ENCODE results near the gene JAZF1. TPM values are rescaled to one million over a fixed set of nuclear protein-coding genes. Genes with fewer than 3 reads are reported as not detected.

Gene JAZF1
- total and polyA plus RNA-seq, 2 of the 8 experiments (the other 6 are each of a cell fraction or from before 2014, with no cell fraction given): 2.6 to 21.8 TPM

- no peak overlapping the region for H3K27ac ChIP-seq (ENCODE audit: low read depth, low read length)
- no peak overlapping the region for H2BK12ac ChIP-seq (ENCODE audit: low read depth, low read length)
- H3K4me1 ChIP-seq (replicated peaks in 1 of 4; ENCODE audit: control insufficient read depth in 3 of 4, insufficient read depth in 4 of 4, low read length in 3 of 4): peaks cover 0 to 7% (median 1%) of the 10 kb centered on the region in 4 experiments; a peak in 5 of 7 replicates
- H2BK15ac ChIP-seq (ENCODE audit: low read length): no peak overlapping the region
- WGBS, 2 experiments (ENCODE audit: extremely low coverage in 1 of 2, insufficient coverage in 1 of 2, insufficient read length in 1 of 2, insufficient replicate concordance in 2 of 2, low coverage in 1 of 2, low lambda C conversion rate in 2 of 2, missing lambda C conversion rate in 1 of 2): 88% methylated on average over 5 of the region's 5 CpGs; no CpG with 5 or more reads in 1 of the 2 experiments
- no peaks in the 10 kb centered on the region for H3K27me3 ChIP-seq (replicated peaks in 1 of 4; ENCODE audit: control insufficient read depth in 3 of 4, extremely low read depth in 1 of 4, insufficient read depth in 3 of 4, low read length in 3 of 4)
- FAIRE-seq: no peak
- no peak overlapping the region for H3K9ac ChIP-seq (replicated peaks in 1 of 4; ENCODE audit: extremely low read depth in 1 of 4, low read depth in 3 of 4, low read length in 3 of 4)
- peak overlapping the region; percentile 43; the same call in 1 of the 2 replicates for H4K8ac ChIP-seq (ENCODE audit: extremely low read depth, insufficient read depth, low read length)
- no peak overlapping the region for H3K18ac ChIP-seq (ENCODE audit: extremely low read depth, low read length)
- CTCF ChIA-PET (ENCODE audit: partially characterized antibody): interaction anchor here (0.7 kb wide), 1 partner anchor 40 kb away, joined by 3 read pairs; no protein-coding TSS in a partner anchor
- H3K36me3 ChIP-seq (ENCODE audit: control insufficient read depth in 2 of 4, insufficient read depth in 4 of 4, low read length in 3 of 4): no peaks in the 10 kb centered on the region
- no peak overlapping the region for H2AK5ac ChIP-seq (ENCODE audit: low read depth, low read length)
- no peak overlapping the region for H4K5ac ChIP-seq (ENCODE audit: insufficient read length, low read depth, low read length)
- no peak overlapping the region for H4K91ac ChIP-seq (replicated peaks; ENCODE audit: insufficient read length, low read length)
- no peak for TF ChIP-seq EP300 (IDR thresholded peaks at IDR 0.05; ENCODE audit: borderline replicate concordance in 1 of 2, low read depth in 2 of 2, low read length in 2 of 2)
- TF ChIP-seq MAFK (IDR thresholded peaks at IDR 0.05; ENCODE audit: low read depth, low read length): no peak
- no peak for TF ChIP-seq POLR2A (IDR thresholded peaks at IDR 0.05; ENCODE audit: control extremely low read depth in 1 of 2, low read depth in 2 of 2, low read length in 2 of 2)
- TF ChIP-seq ATF3 (IDR thresholded peaks at IDR 0.05; ENCODE audit: insufficient read depth, low read depth, low read length): no peak
- TF ChIP-seq SIX5 (IDR thresholded peaks at IDR 0.05; ENCODE audit: low read depth, low read length): no peak
- TF ChIP-seq CEBPB (IDR thresholded peaks at IDR 0.05; ENCODE audit: low read depth, low read length): no peak
- TF ChIP-seq POLR2AphosphoS5 (IDR thresholded peaks at IDR 0.05; ENCODE audit: low read depth, low read length): no peak
- no peak for TF ChIP-seq SIRT6 (IDR thresholded peaks at IDR 0.05; ENCODE audit: low read length)
- no peak for TF ChIP-seq RXRA (IDR thresholded peaks at IDR 0.05; ENCODE audit: insufficient read depth, low read depth, low read length)
- TF ChIP-seq TCF12 (IDR thresholded peaks at IDR 0.05; ENCODE audit: low read depth, low read length): no peak
- no peak for TF ChIP-seq JUN (IDR thresholded peaks at IDR 0.05; ENCODE audit: low read depth, low read length)
- H2BK20ac ChIP-seq (ENCODE audit: low read length): no peak overlapping the region
- H3K4me3 ChIP-seq (ENCODE audit: extremely low read depth in 1 of 4, insufficient read depth in 2 of 4, low read depth in 3 of 4, low read length in 4 of 4): no peak overlapping the region
- H2AFZ ChIP-seq (ENCODE audit: low read length): no peak overlapping the region
- no peak for DNase-seq (ENCODE audit: low read depth in 1 of 2, low spot score in 2 of 2)
- H3K56ac ChIP-seq (replicated peaks; ENCODE audit: insufficient read length, low read depth, low read length): no peak overlapping the region
- no peaks in the 10 kb centered on the region for H3K79me2 ChIP-seq (ENCODE audit: control insufficient read depth in 1 of 2, insufficient read depth in 2 of 2, low read length in 2 of 2)
- H3K79me1 ChIP-seq (ENCODE audit: low read depth, low read length): no peaks in the 10 kb centered on the region
- no peak overlapping the region for H3K4me2 ChIP-seq (ENCODE audit: insufficient read depth in 1 of 2, low read depth in 2 of 2, low read length in 2 of 2)
- no peak overlapping the region for H3K23ac ChIP-seq (ENCODE audit: insufficient read length)
- no peak overlapping the region for H3K14ac ChIP-seq (ENCODE audit: insufficient read length)
- POLR2A ChIA-PET (ENCODE audit: partially characterized antibody): interaction anchor here (1.2 kb wide), 1 partner anchor 21 kb away, joined by 3 read pairs; no protein-coding TSS in a partner anchor
- H3K9me3 ChIP-seq (ENCODE audit: insufficient read depth in 2 of 2, low read depth in 1 of 2, low read length in 1 of 2): no peaks in the 10 kb centered on the region
- H2BK120ac ChIP-seq (replicated peaks; ENCODE audit: low read depth, low read length): no peak overlapping the region
- H4K20me1 ChIP-seq (replicated peaks in 1 of 2; ENCODE audit: control insufficient read depth in 1 of 2, insufficient read depth in 2 of 2, low read length in 2 of 2): peaks cover 0 to 1% of the 10 kb centered on the region in 2 experiments
- H3K4ac ChIP-seq (replicated peaks; ENCODE audit: insufficient read length, low read depth, low read length): no peak overlapping the region
- H3K23me2 ChIP-seq (ENCODE audit: low read depth, low read length): no peaks in the 10 kb centered on the region
- no peak overlapping the region for H2BK5ac ChIP-seq (ENCODE audit: low read depth, low read length)
These were observed 310.0 kb downstream of the JAZF1 start for GRCh38 chr7:27870595-27870994.

Measured in H1 (cell line).